Activated T-helper 1 cell treated with Interleukin-2 at 50 U/mL for 16 hours (primary cell): ENCODE measurements around the gene C11orf91.
"Not testable (repeated sequence)": the region's sequence is repeated elsewhere in the genome, so short reads cannot be mapped to it uniquely, and the experiment has no call there.

ENCODE experiments used
- DNase-seq: peaks from one replicate; pipeline ENCODE4 v3.0.0-alpha.2; 2020; ENCODE audit warnings: low read depth

C11orf91 gene

GRCh38 chr11:33668951-33669596 is 31.6 kb downstream of the C11orf91 start:
- DNase-seq = no peak

GRCh38 chr11:33668468-33668825 is 32.2 kb downstream of the C11orf91 start:
- no peak for DNase-seq

GRCh38 chr11:33667819-33668467 is 32.7 kb downstream of the C11orf91 start:
- no peak for DNase-seq

- DNase-seq = no peak
These were observed 35.1 kb downstream of the C11orf91 start for GRCh38 chr11:33665350-33666106.

GRCh38 chr11:33664827-33665226 is 35.8 kb downstream of the C11orf91 start:
- DNase-seq = no peak

- DNase-seq = no peak
These were observed 36.5 kb downstream of the C11orf91 start for GRCh38 chr11:33664166-33664565.

- DNase-seq = no peak
These were observed 37.5 kb downstream of the C11orf91 start for GRCh38 chr11:33663121-33663520.

GRCh38 chr11:33661526-33661925 is 39.1 kb downstream of the C11orf91 start:
- DNase-seq = not testable (repeated sequence)

GRCh38 chr11:33660962-33661361 is 39.7 kb downstream of the C11orf91 start:
- DNase-seq = no peak

- DNase-seq = no peak
These were observed 41.1 kb downstream of the C11orf91 start for GRCh38 chr11:33659370-33660139.

- DNase-seq = no peak
These were observed 42.3 kb downstream of the C11orf91 start for GRCh38 chr11:33658195-33658900.

GRCh38 chr11:33657757-33658156 is 42.9 kb downstream of the C11orf91 start:
- DNase-seq = no peak

GRCh38 chr11:33656768-33657167 is 43.9 kb downstream of the C11orf91 start:
- DNase-seq = no peak

GRCh38 chr11:33655842-33656600 is 44.6 kb downstream of the C11orf91 start:
- DNase-seq = no peak

- no peak for DNase-seq
These were observed 46.0 kb downstream of the C11orf91 start for GRCh38 chr11:33654594-33654993.

GRCh38 chr11:33652930-33653329 is 47.7 kb downstream of the C11orf91 start:
- no peak for DNase-seq

- DNase-seq = no peak
These were observed 48.2 kb downstream of the C11orf91 start for GRCh38 chr11:33652431-33652830.

GRCh38 chr11:33651990-33652389 is 48.6 kb downstream of the C11orf91 start:
- DNase-seq = no peak

GRCh38 chr11:33651555-33651954 is 49.1 kb downstream of the C11orf91 start:
- DNase-seq = no peak

- DNase-seq = no peak
These were observed 50.7 kb downstream of the C11orf91 start for GRCh38 chr11:33649944-33650343.
